NCI-H345 (cell line): ENCODE measurements around the gene ID2.

Experiments
- DNase-seq: peaks from one replicate; lab custom pipeline; 2025; lab: John Stamatoyannopoulos, UW

The ID2 gene

GRCh38 chr2:8732601-8733000, 50.7 kb downstream of the ID2 start:
- DNase-seq: no peak
